Activated T-cell treated with anti-CD3 and anti-CD28 coated beads for 4 hours (primary cell): ENCODE data around the gene CT45A7.
"Not testable (repeated sequence)": the region's sequence is repeated elsewhere in the genome, so short reads cannot be mapped to it uniquely, and the experiment has no call there.

Experiments used
- DNase-seq: peaks from one replicate; pipeline ENCODE4 v3.0.0-alpha.2; 2020

CT45A7 gene, protein sequence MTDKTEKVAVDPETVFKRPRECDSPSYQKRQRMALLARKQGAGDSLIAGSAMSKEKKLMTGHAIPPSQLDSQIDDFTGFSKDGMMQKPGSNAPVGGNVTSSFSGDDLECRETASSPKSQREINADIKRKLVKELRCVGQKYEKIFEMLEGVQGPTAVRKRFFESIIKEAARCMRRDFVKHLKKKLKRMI

DNA sequence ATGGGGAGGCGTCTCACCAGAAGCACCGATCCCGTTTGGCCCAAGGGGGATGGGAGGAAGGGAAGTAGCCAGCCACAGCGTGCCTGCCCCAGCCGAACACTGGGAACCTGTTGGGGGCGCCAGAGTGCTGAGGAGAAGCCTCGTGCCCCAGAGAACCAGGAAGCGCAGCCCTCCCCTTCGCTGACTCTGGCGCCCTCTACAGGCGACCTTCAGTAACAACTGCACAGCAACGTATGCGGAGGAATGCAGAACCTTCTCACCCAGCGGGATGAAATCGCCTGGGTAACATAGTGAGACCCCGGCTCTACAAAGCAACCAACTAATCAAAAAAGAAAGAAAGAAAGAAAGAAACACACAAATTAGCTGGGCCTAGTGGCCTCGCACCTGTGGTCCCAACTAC, at the start of gene CT45A7:
Gene CT45A7 (minus strand): TSS at position 101 of the 400 bp plus-strand sequence. CDS start 3,747 bp downstream, outside the sequence.
- not testable (repeated sequence) for DNase-seq

DNA sequence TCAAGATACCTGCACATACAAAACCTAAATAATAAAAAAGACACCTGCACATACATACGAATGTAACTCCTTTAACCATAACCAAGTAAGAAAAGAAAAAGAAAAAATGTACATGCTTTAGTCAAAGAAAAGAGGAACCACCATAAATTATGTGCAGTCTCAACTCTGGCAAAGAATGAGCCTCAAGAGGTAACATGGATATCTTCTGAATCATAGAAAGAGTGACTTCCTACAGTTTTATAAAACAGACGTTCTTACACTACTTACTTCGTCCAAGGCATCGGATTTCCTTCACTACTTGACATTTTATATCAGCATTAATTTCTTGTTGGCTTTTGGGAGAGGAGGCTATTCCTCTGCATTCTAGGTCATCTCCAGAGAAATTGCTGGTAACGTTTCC, 45.7 kb upstream of the CT45A7 start:
- DNase-seq: not testable (repeated sequence)

DNA sequence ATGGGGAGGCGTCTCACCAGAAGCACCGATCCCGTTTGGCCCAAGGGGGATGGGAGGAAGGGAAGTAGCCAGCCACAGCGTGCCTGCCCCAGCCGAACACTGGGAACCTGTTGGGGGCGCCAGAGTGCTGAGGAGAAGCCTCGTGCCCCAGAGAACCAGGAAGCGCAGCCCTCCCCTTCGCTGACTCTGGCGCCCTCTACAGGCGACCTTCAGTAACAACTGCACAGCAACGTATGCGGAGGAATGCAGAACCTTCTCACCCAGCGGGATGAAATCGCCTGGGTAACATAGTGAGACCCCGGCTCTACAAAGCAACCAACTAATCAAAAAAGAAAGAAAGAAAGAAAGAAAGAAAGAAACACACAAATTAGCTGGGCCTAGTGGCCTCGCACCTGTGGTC, 34.6 kb upstream of the CT45A7 start, which contains the start of gene CT45A9:
Gene CT45A9 (minus strand): TSS at position 101 of the 400 bp plus-strand sequence. CDS start 3,751 bp downstream, outside the sequence.
- not testable (repeated sequence) for DNase-seq

DNA sequence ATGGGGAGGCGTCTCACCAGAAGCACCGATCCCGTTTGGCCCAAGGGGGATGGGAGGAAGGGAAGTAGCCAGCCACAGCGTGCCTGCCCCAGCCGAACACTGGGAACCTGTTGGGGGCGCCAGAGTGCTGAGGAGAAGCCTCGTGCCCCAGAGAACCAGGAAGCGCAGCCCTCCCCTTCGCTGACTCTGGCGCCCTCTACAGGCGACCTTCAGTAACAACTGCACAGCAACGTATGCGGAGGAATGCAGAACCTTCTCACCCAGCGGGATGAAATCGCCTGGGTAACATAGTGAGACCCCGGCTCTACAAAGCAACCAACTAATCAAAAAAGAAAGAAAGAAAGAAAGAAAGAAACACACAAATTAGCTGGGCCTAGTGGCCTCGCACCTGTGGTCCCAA, 17.4 kb upstream of the CT45A7 start, which contains the start of gene CT45A8:
Gene CT45A8 (minus strand): TSS at position 101 of the 400 bp plus-strand sequence. CDS start 3,755 bp downstream, outside the sequence.
- not testable (repeated sequence) for DNase-seq

- DNase-seq: not testable (repeated sequence)
Observed at GRCh38 chrX:135819912-135820311, 17.2 kb downstream of the CT45A7 start, which contains the start of gene CT45A2. Gene CT45A2, minus strand, starts transcription at chrX:135820012. Its CDS starts 3,747 bp downstream, at chrX:135816265.

DNA sequence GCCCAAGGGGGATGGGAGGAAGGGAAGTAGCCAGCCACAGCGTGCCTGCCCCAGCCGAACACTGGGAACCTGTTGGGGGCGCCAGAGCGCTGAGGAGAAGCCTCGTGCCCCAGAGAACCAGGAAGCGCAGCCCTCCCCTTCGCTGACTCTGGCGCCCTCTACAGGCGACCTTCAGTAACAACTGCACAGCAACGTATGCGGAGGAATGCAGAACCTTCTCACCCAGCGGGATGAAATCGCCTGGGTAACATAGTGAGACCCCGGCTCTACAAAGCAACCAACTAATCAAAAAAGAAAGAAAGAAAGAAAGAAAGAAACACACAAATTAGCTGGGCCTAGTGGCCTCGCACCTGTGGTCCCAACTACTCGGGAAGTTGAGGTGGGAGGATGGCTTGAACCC, 34.4 kb downstream of the CT45A7 start, which contains the start of gene CT45A6:
Gene CT45A6 (minus strand): TSS at position 101 of the 400 bp plus-strand sequence. CDS start 3,794 bp downstream, outside the sequence.
- DNase-seq: not testable (repeated sequence)

DNA sequence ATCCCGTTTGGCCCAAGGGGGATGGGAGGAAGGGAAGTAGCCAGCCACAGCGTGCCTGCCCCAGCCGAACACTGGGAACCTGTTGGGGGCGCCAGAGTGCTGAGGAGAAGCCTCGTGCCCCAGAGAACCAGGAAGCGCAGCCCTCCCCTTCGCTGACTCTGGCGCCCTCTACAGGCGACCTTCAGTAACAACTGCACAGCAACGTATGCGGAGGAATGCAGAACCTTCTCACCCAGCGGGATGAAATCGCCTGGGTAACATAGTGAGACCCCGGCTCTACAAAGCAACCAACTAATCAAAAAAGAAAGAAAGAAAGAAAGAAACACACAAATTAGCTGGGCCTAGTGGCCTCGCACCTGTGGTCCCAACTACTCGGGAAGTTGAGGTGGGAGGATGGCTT, 51.7 kb downstream of the CT45A7 start, which contains the start of gene CT45A5:
Gene CT45A5 (minus strand): TSS at position 101 of the 400 bp plus-strand sequence. CDS start 3,774 bp downstream, outside the sequence.
- not testable (repeated sequence) for DNase-seq
